ENCODE results near the gene CREB3L2.

The CREB3L2 gene

DNA sequence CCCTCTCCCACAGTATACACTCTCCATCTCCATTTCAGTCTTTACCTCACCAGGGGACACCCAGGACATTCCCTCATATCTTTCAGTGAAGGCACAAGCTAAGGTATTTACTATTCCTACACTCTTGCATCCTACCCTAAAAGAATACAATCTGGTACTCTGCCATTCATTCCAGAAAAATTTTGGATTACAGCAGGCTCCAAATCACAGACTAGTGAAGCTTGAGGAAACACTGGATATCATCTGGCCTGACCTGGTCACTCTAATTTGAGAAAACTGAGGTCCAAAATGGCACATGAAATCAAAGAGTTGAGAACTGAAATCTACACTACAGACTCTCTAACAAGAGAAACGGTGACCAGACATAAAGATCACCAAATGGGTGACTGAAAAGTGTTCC is 61.7 kb downstream of the CREB3L2 start:
- H3K9me3 ChIP-seq (ENCODE audit: insufficient read depth, low read depth, low read length): no peaks in the 10 kb centered on the region
- H3K14ac ChIP-seq (ENCODE audit: low read length): no peak overlapping the region
- peaks cover 12% of the 10 kb centered on the region for H3K79me2 ChIP-seq (ENCODE audit: control insufficient read depth, insufficient read depth, low read length, poor library complexity)
- H3K4me3 ChIP-seq (ENCODE audit: low read depth, low read length): no peak overlapping the region
- no CpG with 5 or more reads among the region's 1 CpG for WGBS (ENCODE audit: extremely low coverage, insufficient coverage, insufficient read length)
- H3K9ac ChIP-seq (ENCODE audit: low read length): no peak overlapping the region
- no peak overlapping the region for H3K27ac ChIP-seq (ENCODE audit: low read depth, low read length)
- no peak overlapping the region for H2AFZ ChIP-seq (ENCODE audit: insufficient read depth, low read length, poor library complexity)
- no peak overlapping the region for H4K8ac ChIP-seq (ENCODE audit: low read depth, low read length)
- no peak overlapping the region for H2BK5ac ChIP-seq (ENCODE audit: low read depth, low read length, poor library complexity)
- peak in 1 of 2 donors; percentile 66 for DNase-seq
- peaks cover 22 to 36% of the 10 kb centered on the region in 2 experiments for H3K4me1 ChIP-seq (ENCODE audit: control insufficient read depth in 1 of 2, insufficient read depth in 2 of 2, low read length in 2 of 2)
- H3K27me3 ChIP-seq (ENCODE audit: insufficient read depth, low read length): no peaks in the 10 kb centered on the region
- H3K18ac ChIP-seq (ENCODE audit: low read length): no peak overlapping the region
- H3K79me1 ChIP-seq (ENCODE audit: low read length): peaks cover 4% of the 10 kb centered on the region
- H3K23ac ChIP-seq (ENCODE audit: low read length): no peak overlapping the region
- no peak overlapping the region for H3K4me2 ChIP-seq (ENCODE audit: low read length)
- peak overlapping the region; percentile 65 for H3K4ac ChIP-seq (ENCODE audit: low read depth, low read length)
- no peak overlapping the region for H2AK5ac ChIP-seq (ENCODE audit: low read length)
- H4K91ac ChIP-seq (ENCODE audit: low read depth, low read length): no peak overlapping the region
- no peak overlapping the region for H2BK120ac ChIP-seq (ENCODE audit: insufficient read depth, low read length, poor library complexity)
- no peak overlapping the region for H2BK12ac ChIP-seq (ENCODE audit: low read length)
- H3K36me3 ChIP-seq (ENCODE audit: control insufficient read depth in 1 of 2, insufficient read depth in 2 of 2, low read length in 2 of 2): peaks cover 0 to 7% of the 10 kb centered on the region in 2 experiments
- no peak overlapping the region for H4K12ac ChIP-seq (ENCODE audit: low read depth, low read length)

DNA sequence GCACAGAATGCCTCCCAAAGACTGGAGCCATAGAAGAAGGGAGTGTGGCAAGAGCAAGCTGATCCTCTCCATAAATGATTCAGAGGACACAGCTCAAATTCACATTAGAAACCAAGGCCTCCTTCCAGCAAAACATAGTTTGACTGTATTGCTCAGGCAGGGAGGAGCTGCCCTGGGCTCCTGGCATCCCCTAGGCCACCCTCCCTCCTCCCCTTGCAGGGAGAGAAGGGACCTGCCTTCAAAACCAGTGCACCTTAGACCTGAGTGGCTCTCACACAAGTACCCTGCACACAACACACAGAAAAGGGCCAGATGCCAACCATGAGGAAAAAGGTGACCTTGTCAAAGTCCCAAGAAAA is 64.7 kb downstream of the CREB3L2 start:
- Histone ChIP-seq H3K27ac (ENCODE audit: low read depth, low read length) (no peak overlapping the region), H3K79me2 (ENCODE audit: control insufficient read depth, insufficient read depth, low read length, poor library complexity) (peaks cover 13% of the 10 kb centered on the region), H2BK12ac (ENCODE audit: low read length) (no peak overlapping the region), H3K4me2 (ENCODE audit: low read length) (no peak overlapping the region), H4K12ac (ENCODE audit: low read depth, low read length) (no peak overlapping the region), H3K79me1 (ENCODE audit: low read length) (peaks cover 9% of the 10 kb centered on the region), H3K4ac (ENCODE audit: low read depth, low read length) (peak overlapping the region; percentile 50), H3K36me3 (ENCODE audit: control insufficient read depth in 1 of 2, insufficient read depth in 2 of 2, low read length in 2 of 2) (peaks cover 0 to 7% of the 10 kb centered on the region in 2 experiments), H3K18ac (ENCODE audit: low read length) (peak overlapping the region; percentile 43), H3K9ac (ENCODE audit: low read length) (no peak overlapping the region), H3K23ac (ENCODE audit: low read length) (peak overlapping the region; percentile 5), H4K91ac (ENCODE audit: low read depth, low read length) (no peak overlapping the region), H2BK120ac (ENCODE audit: insufficient read depth, low read length, poor library complexity) (no peak overlapping the region), H2BK5ac (ENCODE audit: low read depth, low read length, poor library complexity) (no peak overlapping the region), H4K8ac (ENCODE audit: low read depth, low read length) (peak overlapping the region; percentile 32), H2AFZ (ENCODE audit: insufficient read depth, low read length, poor library complexity) (no peak overlapping the region), H3K9me3 (ENCODE audit: insufficient read depth, low read depth, low read length) (no peaks in the 10 kb centered on the region), H3K27me3 (ENCODE audit: insufficient read depth, low read length) (no peaks in the 10 kb centered on the region), H3K14ac (ENCODE audit: low read length) (peak overlapping the region; percentile 78), H2AK5ac (ENCODE audit: low read length) (no peak overlapping the region), H3K4me1 (ENCODE audit: control insufficient read depth in 1 of 2, insufficient read depth in 2 of 2, low read length in 2 of 2) (peaks cover 30 to 43% of the 10 kb centered on the region in 2 experiments), H3K4me3 (ENCODE audit: low read depth, low read length) (no peak overlapping the region)
- DNase-seq: no peak

DNA sequence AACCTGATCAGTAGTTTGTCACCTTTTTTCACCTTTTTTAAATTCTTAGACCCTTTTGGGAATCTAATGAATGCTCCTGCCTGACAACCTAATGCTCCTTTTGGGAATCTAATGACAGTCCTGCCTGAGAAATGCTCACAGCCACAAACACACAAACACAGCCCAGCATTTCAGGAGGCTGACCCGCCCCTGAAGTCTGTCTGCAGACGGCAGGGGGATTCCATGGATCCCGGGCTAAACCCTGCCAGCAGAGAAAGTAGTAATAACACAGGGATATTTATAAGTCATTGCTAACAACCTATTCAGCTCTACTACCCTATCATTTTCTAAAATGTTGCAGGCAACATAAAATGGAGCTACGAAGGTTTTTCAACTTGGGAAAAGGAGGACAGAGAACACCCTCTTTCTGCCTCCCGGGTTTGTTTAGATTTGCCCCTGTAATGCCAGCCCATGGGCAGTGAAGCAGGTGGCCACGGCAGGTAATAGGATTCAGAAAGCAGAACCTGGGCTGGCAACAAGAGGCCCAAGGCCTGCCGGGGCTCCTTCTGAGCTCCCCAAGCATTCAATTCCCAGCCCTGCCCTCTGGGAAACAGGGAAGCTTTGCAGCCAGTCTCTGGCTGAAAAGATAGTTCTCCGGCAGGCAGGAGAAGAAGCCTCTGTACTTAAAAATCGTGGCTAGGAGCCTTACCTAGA is 65.2 kb downstream of the CREB3L2 start:
- Histone ChIP-seq H3K79me2 (ENCODE audit: control insufficient read depth, insufficient read depth, low read length, poor library complexity) (peaks cover 13% of the 10 kb centered on the region), H3K4me1 (ENCODE audit: control insufficient read depth in 1 of 2, insufficient read depth in 2 of 2, low read length in 2 of 2) (peaks cover 30 to 43% of the 10 kb centered on the region in 2 experiments), H3K9ac (ENCODE audit: low read length) (no peak overlapping the region), H3K79me1 (ENCODE audit: low read length) (peaks cover 9% of the 10 kb centered on the region), H3K9me3 (ENCODE audit: insufficient read depth, low read depth, low read length) (no peaks in the 10 kb centered on the region), H3K27ac (ENCODE audit: low read depth, low read length) (peak overlapping the region; percentile 73), H3K4me3 (ENCODE audit: low read depth, low read length) (no peak overlapping the region), H3K18ac (ENCODE audit: low read length) (no peak overlapping the region), H2AK5ac (ENCODE audit: low read length) (no peak overlapping the region), H2BK120ac (ENCODE audit: insufficient read depth, low read length, poor library complexity) (no peak overlapping the region), H3K14ac (ENCODE audit: low read length) (no peak overlapping the region), H3K36me3 (ENCODE audit: control insufficient read depth in 1 of 2, insufficient read depth in 2 of 2, low read length in 2 of 2) (peaks cover 0 to 7% of the 10 kb centered on the region in 2 experiments), H2BK5ac (ENCODE audit: low read depth, low read length, poor library complexity) (no peak overlapping the region), H3K23ac (ENCODE audit: low read length) (no peak overlapping the region), H2AFZ (ENCODE audit: insufficient read depth, low read length, poor library complexity) (no peak overlapping the region), H3K4me2 (ENCODE audit: low read length) (no peak overlapping the region), H2BK12ac (ENCODE audit: low read length) (no peak overlapping the region), H3K27me3 (ENCODE audit: insufficient read depth, low read length) (no peaks in the 10 kb centered on the region), H4K12ac (ENCODE audit: low read depth, low read length) (no peak overlapping the region), H4K8ac (ENCODE audit: low read depth, low read length) (no peak overlapping the region), H4K91ac (ENCODE audit: low read depth, low read length) (no peak overlapping the region), H3K4ac (ENCODE audit: low read depth, low read length) (no peak overlapping the region)
- peak in 1 of 2 donors; percentile 54 for DNase-seq
- WGBS (ENCODE audit: extremely low coverage, insufficient coverage, insufficient read length): no CpG with 5 or more reads among the region's 9 CpGs

DNA sequence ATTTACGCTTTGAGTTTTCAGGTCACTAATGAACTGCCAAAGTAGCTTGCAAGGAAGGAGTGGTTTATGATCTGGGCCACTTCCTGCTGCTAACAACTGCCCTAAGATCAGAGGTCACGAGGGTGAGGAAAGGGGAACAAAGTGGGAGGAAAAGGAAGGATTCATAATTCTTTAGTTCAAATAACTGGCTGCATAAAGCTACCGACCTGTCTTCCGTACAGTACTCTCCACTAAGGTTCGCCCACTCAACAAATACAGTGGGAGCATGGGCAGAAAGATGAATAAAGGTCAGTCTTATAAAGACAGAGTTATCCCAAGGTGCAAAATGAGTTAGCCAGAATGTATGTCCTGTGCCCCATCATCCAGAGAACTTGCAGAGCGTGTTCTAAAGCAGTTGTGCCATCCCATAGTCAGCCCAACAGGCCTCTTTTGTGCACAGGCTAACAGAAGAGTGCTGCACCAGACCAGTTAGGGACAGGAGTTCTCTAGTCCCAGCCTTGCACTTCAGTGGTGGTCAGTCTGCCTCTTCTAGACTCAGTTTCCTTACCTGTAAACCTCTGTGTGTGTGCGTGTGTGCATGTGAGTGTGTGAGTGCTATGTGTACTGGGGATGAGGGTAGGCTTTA is 65.9 kb downstream of the CREB3L2 start:
- Histone ChIP-seq H2AK5ac (ENCODE audit: low read length) (peak overlapping the region; percentile 84), H2BK12ac (ENCODE audit: low read length) (peak overlapping the region; percentile 57), H3K27ac (ENCODE audit: low read depth, low read length) (peak overlapping the region; percentile 73), H2BK5ac (ENCODE audit: low read depth, low read length, poor library complexity) (peak overlapping the region; percentile 60), H3K4me2 (ENCODE audit: low read length) (no peak overlapping the region), H3K4ac (ENCODE audit: low read depth, low read length) (peak overlapping the region; percentile 10), H3K9ac (ENCODE audit: low read length) (no peak overlapping the region), H2BK120ac (ENCODE audit: insufficient read depth, low read length, poor library complexity) (no peak overlapping the region), H3K23ac (ENCODE audit: low read length) (no peak overlapping the region), H3K4me1 (ENCODE audit: control insufficient read depth in 1 of 2, insufficient read depth in 2 of 2, low read length in 2 of 2) (peaks cover 27 to 42% of the 10 kb centered on the region in 2 experiments), H3K79me1 (ENCODE audit: low read length) (peaks cover 9% of the 10 kb centered on the region), H3K27me3 (ENCODE audit: insufficient read depth, low read length) (no peaks in the 10 kb centered on the region), H3K18ac (ENCODE audit: low read length) (peak overlapping the region; percentile 77), H4K12ac (ENCODE audit: low read depth, low read length) (no peak overlapping the region), H4K8ac (ENCODE audit: low read depth, low read length) (no peak overlapping the region), H3K36me3 (ENCODE audit: control insufficient read depth in 1 of 2, insufficient read depth in 2 of 2, low read length in 2 of 2) (peaks cover 0 to 4% of the 10 kb centered on the region in 2 experiments), H3K9me3 (ENCODE audit: insufficient read depth, low read depth, low read length) (no peaks in the 10 kb centered on the region), H3K14ac (ENCODE audit: low read length) (no peak overlapping the region), H4K91ac (ENCODE audit: low read depth, low read length) (no peak overlapping the region), H3K4me3 (ENCODE audit: low read depth, low read length) (no peak overlapping the region), H3K79me2 (ENCODE audit: control insufficient read depth, insufficient read depth, low read length, poor library complexity) (peaks cover 12% of the 10 kb centered on the region), H2AFZ (ENCODE audit: insufficient read depth, low read length, poor library complexity) (no peak overlapping the region)
- WGBS (ENCODE audit: extremely low coverage, insufficient coverage, insufficient read length): no CpG with 5 or more reads among the region's 7 CpGs
- peak in 1 of 2 donors; percentile 52 for DNase-seq
